Measurements from ENCODE around the gene WDFY4. TPM values are rescaled to one million over a fixed set of nuclear protein-coding genes. Genes with fewer than 3 reads are reported as not detected.

The WDFY4 gene
- total and polyA plus RNA-seq, 4 donors: 0.57 to 7.1 (median 2.0) TPM

- H3K27me3 ChIP-seq (ENCODE audit: control insufficient read depth in 4 of 4, insufficient read depth in 4 of 4, low read length in 3 of 4): peaks cover 0 to 3% (median 0%) of the 10 kb centered on the region in 4 donors
- TF ChIP-seq JUND (IDR thresholded peaks at IDR 0.05) (no peak), ATF3 (IDR thresholded peaks at IDR 0.05) (no peak), SP1 (IDR thresholded peaks at IDR 0.05) (no peak), FOXA2 (IDR thresholded peaks at IDR 0.05) (no peak)
- H3K9ac ChIP-seq (ENCODE audit: low read depth in 1 of 2, low read length in 2 of 2): no peak overlapping the region
- DNase-seq (ENCODE audit: low spot score): no peak
- H3K4me3 ChIP-seq (ENCODE audit: low read depth in 1 of 3, low read length in 3 of 3): no peak overlapping the region
- H3K4me1 ChIP-seq (ENCODE audit: control insufficient read depth in 4 of 4, insufficient read depth in 4 of 4, low read length in 3 of 4): no peaks in the 10 kb centered on the region
- H3K36me3 ChIP-seq (ENCODE audit: control insufficient read depth in 4 of 4, insufficient read depth in 3 of 4, low read depth in 1 of 4, low read length in 3 of 4): no peaks in the 10 kb centered on the region
- no peaks in the 10 kb centered on the region for H3K9me3 ChIP-seq (ENCODE audit: control insufficient read depth in 4 of 4, low read length in 3 of 4)
- WGBS: 83% methylated on average over 12 of the region's 12 CpGs
- H3K27ac ChIP-seq (ENCODE audit: low read depth in 1 of 2, low read length in 2 of 2): no peak overlapping the region
Measured at GRCh38 chr10:48648172-48648942, 36.3 kb upstream of the WDFY4 start.

GRCh38 chr10:48649349-48649944 is 35.2 kb upstream of the WDFY4 start:
- Histone ChIP-seq H3K27me3 (ENCODE audit: control insufficient read depth in 4 of 4, insufficient read depth in 4 of 4, low read length in 3 of 4) (peaks cover 0 to 3% (median 0%) of the 10 kb centered on the region in 4 donors), H3K4me1 (ENCODE audit: control insufficient read depth in 4 of 4, insufficient read depth in 4 of 4, low read length in 3 of 4) (no peaks in the 10 kb centered on the region), H3K9ac (ENCODE audit: low read depth in 1 of 2, low read length in 2 of 2) (no peak overlapping the region), H3K9me3 (ENCODE audit: control insufficient read depth in 4 of 4, low read length in 3 of 4) (no peaks in the 10 kb centered on the region), H3K4me3 (ENCODE audit: low read depth in 1 of 3, low read length in 3 of 3) (no peak overlapping the region), H3K27ac (ENCODE audit: low read depth in 1 of 2, low read length in 2 of 2) (no peak overlapping the region), H3K36me3 (ENCODE audit: control insufficient read depth in 4 of 4, insufficient read depth in 3 of 4, low read depth in 1 of 4, low read length in 3 of 4) (no peaks in the 10 kb centered on the region)
- TF ChIP-seq CTCF (IDR thresholded peaks at IDR 0.05; ENCODE audit: low read depth, low read length, missing input control) (no peak), SP1 (IDR thresholded peaks at IDR 0.05) (no peak)
- 82% methylated on average over 7 of the region's 7 CpGs for WGBS
- DNase-seq (ENCODE audit: low spot score): no peak

DNA sequence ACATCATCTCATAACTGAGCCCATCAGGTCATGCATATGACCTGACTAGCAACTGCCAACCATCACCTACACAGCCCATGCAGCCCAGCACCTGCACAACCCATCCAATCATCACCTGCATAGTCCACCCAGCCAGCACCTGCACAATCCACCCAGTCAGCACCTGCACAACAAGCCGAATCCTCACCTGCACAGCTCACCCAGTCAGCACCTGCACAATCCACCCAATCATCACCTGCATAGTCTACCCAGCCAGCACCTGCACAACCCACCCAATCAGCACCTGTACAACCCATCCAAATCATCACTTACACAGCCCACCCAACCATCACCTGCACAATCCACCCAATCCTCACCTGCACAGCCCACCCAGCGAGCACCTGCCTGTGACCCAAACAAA is 33.4 kb upstream of the WDFY4 start:
- peaks cover 0 to 3% (median 0%) of the 10 kb centered on the region in 4 donors for H3K27me3 ChIP-seq (ENCODE audit: control insufficient read depth in 4 of 4, insufficient read depth in 4 of 4, low read length in 3 of 4)
- 71% methylated on average over 2 of the region's 2 CpGs for WGBS
- H3K9ac ChIP-seq (ENCODE audit: low read depth in 1 of 2, low read length in 2 of 2): no peak overlapping the region
- no peak overlapping the region for H3K27ac ChIP-seq (ENCODE audit: low read depth in 1 of 2, low read length in 2 of 2)
- no peak overlapping the region for H3K4me3 ChIP-seq (ENCODE audit: low read depth in 1 of 3, low read length in 3 of 3)
- peaks cover 2 to 11% (median 6%) of the 10 kb centered on the region in 4 donors for H3K4me1 ChIP-seq (ENCODE audit: control insufficient read depth in 4 of 4, insufficient read depth in 4 of 4, low read length in 3 of 4)
- TF ChIP-seq ATF3 (IDR thresholded peaks at IDR 0.05) (no peak), FOXA2 (IDR thresholded peaks at IDR 0.05) (no peak), CTCF (IDR thresholded peaks at IDR 0.05; ENCODE audit: low read depth, low read length, missing input control) (no peak), FOXA1 (IDR thresholded peaks at IDR 0.05) (no peak), TAF1 (conservative IDR thresholded peaks at IDR 0.05) (no peak), YY1 (IDR thresholded peaks at IDR 0.05) (no peak), NR2F2 (IDR thresholded peaks at IDR 0.05) (no peak), SP1 (IDR thresholded peaks at IDR 0.05) (no peak), EGR1 (IDR thresholded peaks at IDR 0.05; ENCODE audit: low read depth in 2 of 2) (no peak), GABPA (IDR thresholded peaks at IDR 0.05 in 1 of 2, conservative IDR thresholded peaks at IDR 0.05 in 1 of 2) (no peak), HNF4A (conservative IDR thresholded peaks at IDR 0.05) (no peak), JUND (IDR thresholded peaks at IDR 0.05) (no peak), RXRA (IDR thresholded peaks at IDR 0.05) (no peak)
- TF ChIP-seq, protein P1, sequence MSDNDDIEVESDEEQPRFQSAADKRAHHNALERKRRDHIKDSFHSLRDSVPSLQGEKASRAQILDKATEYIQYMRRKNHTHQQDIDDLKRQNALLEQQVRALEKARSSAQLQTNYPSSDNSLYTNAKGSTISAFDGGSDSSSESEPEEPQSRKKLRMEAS (IDR thresholded peaks at IDR 0.05): no peak
- no peaks in the 10 kb centered on the region for H3K9me3 ChIP-seq (ENCODE audit: control insufficient read depth in 4 of 4, low read length in 3 of 4)
- H3K36me3 ChIP-seq (ENCODE audit: control insufficient read depth in 4 of 4, insufficient read depth in 3 of 4, low read depth in 1 of 4, low read length in 3 of 4): no peaks in the 10 kb centered on the region
- no peak for DNase-seq (ENCODE audit: low spot score)

All from liver (tissue), 9 donors.